ENCODE data around the gene FAM163B. TPM values are rescaled to one million over a fixed set of nuclear protein-coding genes. Genes with fewer than 3 reads are reported as not detected.

Gene FAM163B
- total RNA-seq, result not detected

DNA sequence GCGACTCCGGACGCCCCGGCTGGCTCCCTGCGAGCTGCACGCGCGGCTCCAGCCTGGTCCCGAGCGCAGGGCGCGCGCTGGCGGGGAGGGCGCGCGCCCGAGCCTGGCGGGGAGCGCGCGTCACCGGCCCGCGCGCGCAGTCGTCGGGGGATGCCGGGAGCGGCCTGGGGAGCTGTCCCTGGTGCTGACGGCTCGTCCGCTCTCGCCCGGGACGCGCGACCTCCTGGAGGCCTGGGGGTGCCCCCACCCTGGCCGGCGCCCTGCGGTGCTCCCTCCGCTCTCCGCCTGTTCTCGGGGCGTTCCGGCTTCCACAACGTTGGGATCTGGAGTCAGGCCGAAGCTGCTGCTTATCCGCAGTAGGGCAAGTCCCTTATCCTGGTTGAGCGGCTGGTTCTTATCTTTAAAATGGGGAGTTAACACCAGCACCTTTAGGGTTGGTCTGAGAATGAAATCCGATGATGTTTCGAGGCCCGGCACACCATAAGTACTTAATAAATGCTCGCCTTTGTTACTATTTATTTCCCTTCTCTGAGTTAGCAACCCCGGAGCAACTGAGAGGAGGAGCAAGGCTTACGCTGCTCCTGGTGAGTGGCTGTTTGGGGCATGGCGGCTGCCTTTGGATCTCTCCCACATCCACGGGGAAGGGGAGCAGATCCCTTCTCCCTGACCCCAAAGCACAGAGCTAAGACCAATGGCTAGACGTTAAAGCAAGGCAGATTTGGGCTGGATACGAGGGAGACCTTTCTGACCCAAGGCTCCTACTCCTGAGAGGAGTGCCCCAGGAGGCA lies at the start of gene FAM163B:
Gene FAM163B (minus strand): TSS at position 79 of the 788 bp plus-strand sequence. CDS start 29,166 bp downstream, outside the sequence.
- no peak for DNase-seq (ENCODE audit: low spot score in 2 of 2)
- TF ChIP-seq POLR2A (IDR thresholded peaks at IDR 0.05) (no peak), CTCF (IDR thresholded peaks at IDR 0.05) (no peak)
- WGBS, 2 donors, result 24 to 38% methylated on average over 13 to 39 of the region's 61 CpGs
- no peak within 1 kb of the TSS for H3K4me3 ChIP-seq (ENCODE audit: low read depth, poor library complexity, severe bottlenecking)
- intact Hi-C loops (cut with DNase I; ENCODE audit: low total_unique reads), result no loop called here

DNA sequence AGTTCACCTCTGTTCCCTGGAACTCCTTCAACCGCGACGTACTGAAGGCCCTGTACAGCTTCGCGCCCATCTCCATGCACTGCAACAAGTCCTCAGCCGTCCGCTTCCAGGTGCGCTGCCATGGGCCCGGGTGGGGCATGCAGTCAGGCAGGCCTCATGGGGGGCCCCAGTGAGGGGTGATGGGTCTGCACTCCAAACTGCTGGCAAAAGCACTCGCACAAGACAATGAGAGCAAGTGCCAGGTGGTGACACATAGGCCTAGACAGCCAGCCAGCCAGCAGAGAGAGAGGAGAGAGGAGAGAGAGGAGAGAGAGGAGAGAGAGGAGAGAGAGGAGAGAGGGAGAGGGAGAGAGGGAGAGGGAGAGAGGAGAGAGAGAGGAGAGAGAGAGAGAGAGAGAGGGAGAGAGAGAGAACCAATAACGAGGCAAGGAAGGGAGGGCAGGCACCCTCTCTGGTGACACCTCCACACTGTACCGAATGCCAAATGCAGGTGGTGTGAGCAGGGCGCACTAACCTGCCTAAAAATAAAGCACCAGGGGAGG lies 48.0 kb upstream of the FAM163B start:
- 32 to 53% methylated on average over 13 of the region's 13 CpGs for WGBS, 2 donors
- no peak overlapping the region for H3K4me3 ChIP-seq (ENCODE audit: low read depth, poor library complexity, severe bottlenecking)
- TF ChIP-seq CTCF (IDR thresholded peaks at IDR 0.05) (no peak), POLR2A (IDR thresholded peaks at IDR 0.05) (no peak)
- DNase-seq (ENCODE audit: low spot score in 2 of 2), result no peak
- intact Hi-C loops (cut with DNase I; ENCODE audit: low total_unique reads), result no loop called here

GRCh38 chr9:133656211-133657119 lies 47.3 kb upstream of the FAM163B start:
- intact Hi-C loops (cut with DNase I; ENCODE audit: low total_unique reads), result no loop called here

DNA sequence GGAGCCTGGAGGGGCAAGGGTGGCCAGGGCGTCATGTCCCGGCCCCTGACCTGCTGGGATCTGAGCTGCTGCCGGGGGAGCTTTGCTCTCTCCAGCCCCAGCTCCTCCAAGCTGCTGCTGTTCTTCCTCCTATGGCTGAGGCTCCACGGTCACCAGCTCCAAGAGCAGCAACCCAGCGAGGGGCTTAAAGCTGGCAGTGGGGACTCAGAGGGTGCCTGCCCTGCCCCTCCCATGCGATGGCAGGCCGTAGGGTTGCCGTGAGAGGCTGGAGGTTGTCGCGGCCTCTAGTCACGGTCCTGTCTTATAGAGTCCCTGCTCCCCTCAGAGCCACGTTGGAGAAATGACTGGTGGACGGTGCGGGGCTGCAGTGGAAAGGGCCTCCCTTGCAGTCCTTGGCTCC lies 46.5 kb upstream of the FAM163B start:
- WGBS, 2 donors, result 60 to 69% methylated on average over 10 to 14 of the region's 14 CpGs

More at GRCh38 chr9:133656211-133657119, 47.3 kb upstream of the FAM163B start:
- no peak for TF ChIP-seq CTCF (IDR thresholded peaks at IDR 0.05)
- no peak for TF ChIP-seq POLR2A (IDR thresholded peaks at IDR 0.05)
- WGBS, 2 donors, result 39 to 50% methylated on average over 34 to 36 of the region's 36 CpGs
- DNase-seq (ENCODE audit: low spot score in 2 of 2), result no peak
- no peak overlapping the region for H3K4me3 ChIP-seq (ENCODE audit: low read depth, poor library complexity, severe bottlenecking)

More for the DNA sequence above, 46.5 kb upstream of the FAM163B start:
- intact Hi-C loops (cut with DNase I; ENCODE audit: low total_unique reads), result no loop called here
- DNase-seq (ENCODE audit: low spot score in 2 of 2), result no peak
- no peak for TF ChIP-seq POLR2A (IDR thresholded peaks at IDR 0.05)
- TF ChIP-seq CTCF (IDR thresholded peaks at IDR 0.05), result no peak
- no peak overlapping the region for H3K4me3 ChIP-seq (ENCODE audit: low read depth, poor library complexity, severe bottlenecking)
